Breast epithelium (tissue), 4 donors: ENCODE results near the gene PRKD1. TPM values are rescaled to one million over a fixed set of nuclear protein-coding genes. Genes with fewer than 3 reads are reported as not detected.
"Not testable (repeated sequence)": the region's sequence is repeated elsewhere in the genome, so short reads cannot be mapped to it uniquely, and the experiment has no call there.

Experiments used
- DNase-seq, 2 donors: peaks; one replicate each; pipeline ENCODE4 v3.0.0-alpha.2; 2019; ENCODE audit warnings: low spot score in 2 of 2
- H3K27ac ChIP-seq, 2 donors: fragments of 200-600 bp; sonication (generic) in 1 of 2; one replicate each; pipeline ENCODE4 v1.5.1; 2016 to 2019; ENCODE audit warnings: mild to moderate bottlenecking in 1 of 2
- H3K27me3 ChIP-seq, 2 donors: fragments of 200-600 bp; sonication (generic) in 1 of 2; one replicate each; pipeline versions ENCODE4 v1.5.1 to v1.6.0; 2017 to 2019; ENCODE audit warnings: control low read depth in 1 of 2, mild to moderate bottlenecking in 1 of 2
- H3K36me3 ChIP-seq: fragments of 200-600 bp; one replicate; pipeline ENCODE4 v1.5.1; 2019
- H3K4me1 ChIP-seq, 2 donors: fragments of 200-600 bp; sonication (generic); one replicate each; pipeline ENCODE4 v1.5.1; 2016 to 2019; ENCODE audit warnings: control low read depth in 1 of 2
- H3K4me3 ChIP-seq, 3 donors: fragments of 200-600 bp; sonication (generic); 1 replicate in 2 of 3; 2 replicates in 1 of 3; pipeline ENCODE4 v1.5.1; 2016 to 2019; ENCODE audit warnings: mild to moderate bottlenecking in 3 of 3, moderate library complexity in 2 of 3
- H3K9me3 ChIP-seq, 2 donors: fragments of 200-600 bp; sonication (generic) in 1 of 2; one replicate each; pipeline ENCODE4 v1.5.1; 2016 to 2019; ENCODE audit warnings: control low read depth in 1 of 2
- POLR2A ChIP-seq: fragments of 450-650 bp; IDR thresholded peaks from one replicate; pipeline ENCODE4 v1.6.1; 2016; ENCODE audit warnings: antibody characterized with exemption, mild to moderate bottlenecking, moderate library complexity
- POLR2AphosphoS5 ChIP-seq, 3 donors: sonication (generic); formaldehyde crosslinking; IDR thresholded peaks; one replicate each; pipeline ENCODE4 v1.6.1; 2017; ENCODE audit warnings: antibody characterized with exemption in 3 of 3
- intact Hi-C: fragments of 100-400 bp; cut with DNase I; formaldehyde crosslinking; loops from one replicate; pipeline ENCODE4 v1.15.1; 2023; ENCODE audit warnings: low total_unique reads
- total RNA-seq, 3 donors: library from RNA; depleted of rRNA; stranded (reverse); fragments of >200 nt; gene quantifications; one replicate each; pipeline ENCODE4 v1.1.0, GENCODE V29; 2016
- TF ChIP-seq, protein P1 (sequence below), 3 donors: fragments of 450-650 bp; IDR thresholded peaks; one replicate each; pipeline ENCODE4 v1.5.1; 2016 to 2017; ENCODE audit warnings: antibody characterized with exemption in 3 of 3, mild to moderate bottlenecking in 3 of 3, moderate library complexity in 3 of 3

PRKD1 gene
- total RNA-seq, 3 donors from 2014 or later, result 14.1 to 26.1 (median 22.7) TPM

DNA sequence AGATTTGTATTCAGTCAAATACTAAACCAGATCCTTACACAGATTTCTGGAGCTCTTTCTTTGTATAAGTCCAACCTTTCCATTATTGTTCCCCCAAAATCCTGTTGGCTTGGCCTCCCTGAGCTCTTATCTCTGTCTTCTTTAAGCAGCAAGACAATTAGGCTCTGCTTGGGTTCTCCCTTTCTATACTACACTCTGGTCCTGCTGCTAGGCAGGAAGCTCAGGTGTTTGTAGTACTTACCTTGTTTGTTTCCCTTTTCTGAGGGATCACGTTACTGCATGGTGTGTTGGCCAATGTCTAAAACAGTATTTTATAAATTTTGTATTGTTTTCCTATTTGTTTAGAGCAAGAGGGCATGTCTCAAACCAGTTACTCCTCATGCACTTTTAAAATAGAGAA lies 192.9 kb downstream of the PRKD1 start:
- Histone ChIP-seq H3K4me3 (no peak overlapping the region), H3K9me3 (no peaks in the 10 kb centered on the region), H3K36me3 (no peaks in the 10 kb centered on the region), H3K27ac (no peak overlapping the region), H3K4me1 (no peaks in the 10 kb centered on the region), H3K27me3 (no peaks in the 10 kb centered on the region)
- DNase-seq, result no peak
- TF ChIP-seq, protein P1, sequence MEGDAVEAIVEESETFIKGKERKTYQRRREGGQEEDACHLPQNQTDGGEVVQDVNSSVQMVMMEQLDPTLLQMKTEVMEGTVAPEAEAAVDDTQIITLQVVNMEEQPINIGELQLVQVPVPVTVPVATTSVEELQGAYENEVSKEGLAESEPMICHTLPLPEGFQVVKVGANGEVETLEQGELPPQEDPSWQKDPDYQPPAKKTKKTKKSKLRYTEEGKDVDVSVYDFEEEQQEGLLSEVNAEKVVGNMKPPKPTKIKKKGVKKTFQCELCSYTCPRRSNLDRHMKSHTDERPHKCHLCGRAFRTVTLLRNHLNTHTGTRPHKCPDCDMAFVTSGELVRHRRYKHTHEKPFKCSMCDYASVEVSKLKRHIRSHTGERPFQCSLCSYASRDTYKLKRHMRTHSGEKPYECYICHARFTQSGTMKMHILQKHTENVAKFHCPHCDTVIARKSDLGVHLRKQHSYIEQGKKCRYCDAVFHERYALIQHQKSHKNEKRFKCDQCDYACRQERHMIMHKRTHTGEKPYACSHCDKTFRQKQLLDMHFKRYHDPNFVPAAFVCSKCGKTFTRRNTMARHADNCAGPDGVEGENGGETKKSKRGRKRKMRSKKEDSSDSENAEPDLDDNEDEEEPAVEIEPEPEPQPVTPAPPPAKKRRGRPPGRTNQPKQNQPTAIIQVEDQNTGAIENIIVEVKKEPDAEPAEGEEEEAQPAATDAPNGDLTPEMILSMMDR (IDR thresholded peaks at IDR 0.05), result no peak
- TF ChIP-seq POLR2A, result no peak
- TF ChIP-seq POLR2AphosphoS5 (IDR thresholded peaks at IDR 0.05), result no peak
- intact Hi-C loops, result no loop called here

DNA sequence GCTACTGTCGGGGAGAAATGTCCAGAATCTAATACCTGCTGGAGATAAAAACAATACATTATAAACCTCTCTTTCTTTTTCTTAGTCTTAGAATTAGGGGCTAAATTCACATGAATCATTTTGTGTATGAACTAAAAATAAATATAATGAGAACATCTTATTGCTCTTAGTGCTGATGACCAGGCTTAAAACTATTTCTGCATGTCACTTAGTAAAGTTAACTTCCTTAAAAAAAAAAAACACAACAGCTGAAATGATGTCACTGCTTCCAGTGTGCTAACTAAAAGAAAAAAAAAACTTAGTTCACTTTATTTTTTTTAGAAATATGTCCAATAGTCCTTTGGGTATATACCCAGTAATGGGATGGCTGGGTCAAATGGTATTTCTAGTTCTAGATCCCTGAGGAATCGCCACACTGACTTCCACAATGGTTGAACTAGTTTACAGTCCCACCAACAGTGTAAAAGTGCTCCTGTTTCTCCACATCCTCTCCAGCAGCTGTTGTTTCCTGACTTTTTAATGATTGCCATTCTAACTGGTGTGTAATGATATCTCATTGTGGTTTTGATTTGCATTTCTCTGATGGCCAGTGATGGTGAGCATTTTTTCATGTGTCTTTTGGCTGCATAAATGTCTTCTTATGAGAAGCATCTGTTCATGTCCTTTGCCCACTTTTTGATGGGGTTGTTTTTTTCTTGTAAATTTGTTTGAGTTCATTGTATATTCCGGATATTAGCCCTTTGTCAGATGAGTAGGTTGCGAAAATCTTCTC lies 200.9 kb downstream of the PRKD1 start:
- H3K27me3 ChIP-seq, H3K36me3 ChIP-seq, H3K27ac ChIP-seq, H3K9me3 ChIP-seq, DNase-seq, intact Hi-C loops, H3K4me1 ChIP-seq, H3K4me3 ChIP-seq: not testable (repeated sequence)

- TF ChIP-seq POLR2A (no peak), POLR2AphosphoS5 (IDR thresholded peaks at IDR 0.05) (no peak)
- TF ChIP-seq, protein P1 (IDR thresholded peaks at IDR 0.05), result no peak
- Histone ChIP-seq H3K27ac (no peak overlapping the region), H3K36me3 (no peaks in the 10 kb centered on the region), H3K9me3 (no peaks in the 10 kb centered on the region), H3K27me3 (no peaks in the 10 kb centered on the region), H3K4me3 (no peak overlapping the region), H3K4me1 (no peaks in the 10 kb centered on the region)
- intact Hi-C loops, result no loop called here
- no peak for DNase-seq
Measured at GRCh38 chr14:29724991-29725390, 202.7 kb downstream of the PRKD1 start.

DNA sequence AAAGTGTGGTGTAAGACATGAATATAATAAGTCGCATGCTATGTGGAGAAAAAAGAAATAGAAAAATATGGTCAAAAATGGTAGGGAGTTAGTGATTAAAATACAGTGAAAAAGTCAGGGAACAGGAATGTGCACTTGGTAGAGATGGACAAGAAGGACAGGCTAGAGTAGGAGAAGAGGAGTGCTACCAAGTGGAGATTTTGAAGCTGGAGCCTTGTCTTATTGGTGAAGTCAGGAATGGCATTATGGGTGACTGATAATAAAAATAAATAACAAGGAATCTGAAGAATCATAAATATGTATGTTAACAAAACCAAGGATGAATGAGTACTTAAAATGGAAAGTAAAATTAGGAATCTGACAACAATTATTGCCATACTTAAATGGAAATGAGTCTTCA lies 204.8 kb downstream of the PRKD1 start:
- Histone ChIP-seq H3K27ac (no peak overlapping the region), H3K9me3 (no peaks in the 10 kb centered on the region), H3K27me3 (no peaks in the 10 kb centered on the region), H3K4me3 (no peak overlapping the region), H3K4me1 (no peaks in the 10 kb centered on the region), H3K36me3 (no peaks in the 10 kb centered on the region)
- intact Hi-C loops, result no loop called here
- TF ChIP-seq, protein P1 (IDR thresholded peaks at IDR 0.05), result no peak
- TF ChIP-seq POLR2A, result no peak
- no peak for TF ChIP-seq POLR2AphosphoS5 (IDR thresholded peaks at IDR 0.05)
- DNase-seq, result no peak

DNA sequence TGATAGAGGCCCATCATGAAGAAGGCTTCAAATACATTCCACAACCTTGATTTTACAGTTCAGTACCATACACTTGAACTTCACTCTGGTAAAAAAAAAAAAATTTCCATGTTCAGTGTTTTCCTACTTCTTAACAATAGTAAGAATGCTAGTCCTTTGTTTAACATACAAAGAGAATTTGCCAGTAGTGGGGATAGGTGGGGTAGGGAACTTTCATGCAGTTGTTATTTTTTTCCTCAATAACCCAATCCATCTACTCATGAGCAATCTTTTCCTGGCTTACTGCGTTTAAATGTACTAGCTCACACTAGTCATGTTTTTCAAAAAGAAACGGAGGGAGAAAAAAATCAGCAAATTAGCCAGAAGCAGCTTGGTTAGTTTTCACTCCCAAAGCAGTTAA lies 206.1 kb downstream of the PRKD1 start:
- no peak for DNase-seq
- Histone ChIP-seq H3K9me3 (no peaks in the 10 kb centered on the region), H3K27me3 (no peaks in the 10 kb centered on the region), H3K4me3 (no peak overlapping the region), H3K4me1 (no peaks in the 10 kb centered on the region), H3K27ac (no peak overlapping the region), H3K36me3 (no peaks in the 10 kb centered on the region)
- intact Hi-C loops, result no loop called here
- TF ChIP-seq POLR2A, result no peak

DNA sequence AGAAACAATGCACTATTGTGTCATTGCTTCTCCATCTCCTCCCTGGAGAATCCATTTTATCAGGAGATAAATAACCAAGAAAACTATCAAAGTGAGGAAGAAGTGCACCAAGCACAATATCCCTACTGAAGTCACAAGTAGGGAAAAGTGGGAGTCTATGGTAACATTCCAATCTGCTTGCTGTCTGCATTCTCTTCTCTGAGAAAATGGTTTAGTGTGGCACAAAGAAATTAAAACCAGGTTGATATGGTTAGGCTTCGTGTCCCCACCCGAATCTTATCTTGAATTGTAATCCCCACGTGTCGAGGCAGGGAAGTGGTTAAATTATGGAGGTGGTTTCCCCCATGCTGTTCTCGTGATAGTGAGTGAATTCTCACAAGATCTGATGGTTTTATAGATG lies 209.7 kb downstream of the PRKD1 start:
- TF ChIP-seq POLR2AphosphoS5 (IDR thresholded peaks at IDR 0.05) (no peak), POLR2A (no peak)
- TF ChIP-seq, protein P1 (IDR thresholded peaks at IDR 0.05), result no peak
- intact Hi-C loops, result no loop called here
- Histone ChIP-seq H3K4me1 (no peaks in the 10 kb centered on the region), H3K36me3 (no peaks in the 10 kb centered on the region), H3K4me3 (no peak overlapping the region), H3K27me3 (no peaks in the 10 kb centered on the region), H3K27ac (no peak overlapping the region), H3K9me3 (no peaks in the 10 kb centered on the region)
- DNase-seq, result no peak
